Fibroblast of mammary gland (primary cell): Measurements from ENCODE around the gene DOCK1.

Experiments used
- DNase-seq: peaks from one replicate; pipeline ENCODE4 v3.0.0-alpha.2; 2010; ENCODE audit warnings: low read depth
- H3K4me3 ChIP-seq: 2 replicates; pipeline ENCODE4 v1.5.1; 2011; ENCODE audit warnings: low read depth, mild to moderate bottlenecking, low read length, moderate library complexity; ENCODE audit not compliant: control insufficient read depth
- TF ChIP-seq, protein P1 (sequence below): conservative IDR thresholded peaks from 2 replicates; pipeline ENCODE4 v1.5.1; 2011; ENCODE audit warnings: low read depth, low read length, inconsistent platforms; ENCODE audit not compliant: control insufficient read depth, insufficient read depth

DOCK1 gene

DNA sequence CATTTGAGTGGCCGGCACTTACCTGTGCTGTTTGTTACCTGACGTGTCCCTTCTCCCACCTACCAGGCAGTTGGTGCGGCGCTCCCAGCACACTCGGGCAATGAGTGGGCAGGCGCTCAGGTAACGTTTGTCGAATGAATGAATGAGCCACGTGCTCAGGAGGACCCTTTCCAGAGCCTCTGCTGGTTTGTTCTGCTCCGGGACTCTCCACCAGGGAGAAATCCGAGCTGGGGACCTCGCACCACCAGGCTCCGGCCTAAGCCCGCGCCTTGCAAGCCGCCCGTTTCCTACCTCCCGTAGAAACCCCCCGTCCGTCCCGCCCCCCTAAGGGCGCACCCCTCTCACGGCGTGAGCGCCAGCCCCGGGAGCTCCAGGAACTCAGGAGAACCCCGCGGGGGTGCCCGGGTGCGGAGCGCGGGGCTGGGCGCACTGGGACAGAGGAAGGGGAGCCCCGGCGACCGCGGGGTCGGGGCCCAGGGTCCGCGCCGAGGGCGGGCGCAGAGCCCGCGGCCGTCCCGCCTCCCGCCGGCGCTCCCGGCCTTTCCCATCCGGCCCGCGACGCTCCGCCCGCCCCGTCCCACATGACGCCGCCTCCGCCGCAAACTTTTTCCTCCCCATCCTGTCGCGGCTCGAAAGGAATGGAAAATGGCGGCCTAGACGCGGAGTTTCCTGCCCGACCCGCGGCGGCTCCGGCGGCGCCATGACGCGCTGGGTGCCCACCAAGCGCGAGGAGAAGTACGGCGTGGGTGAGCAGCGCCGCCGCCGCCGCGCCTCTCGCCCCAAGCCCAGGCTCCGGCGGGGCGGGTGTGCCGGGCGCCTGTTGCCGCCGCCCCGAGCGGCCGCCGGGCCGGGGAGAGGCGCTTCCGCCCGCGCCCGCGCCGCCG, at the start of gene DOCK1:
DOCK1 (plus strand) TSS at position 611 of the 884 bp plus-strand sequence; CDS start at position 701, 90 bp downstream.
- DNase-seq: peak; percentile 60
- peak within 1 kb of the TSS; percentile 69 for H3K4me3 ChIP-seq
- TF ChIP-seq, protein P1, sequence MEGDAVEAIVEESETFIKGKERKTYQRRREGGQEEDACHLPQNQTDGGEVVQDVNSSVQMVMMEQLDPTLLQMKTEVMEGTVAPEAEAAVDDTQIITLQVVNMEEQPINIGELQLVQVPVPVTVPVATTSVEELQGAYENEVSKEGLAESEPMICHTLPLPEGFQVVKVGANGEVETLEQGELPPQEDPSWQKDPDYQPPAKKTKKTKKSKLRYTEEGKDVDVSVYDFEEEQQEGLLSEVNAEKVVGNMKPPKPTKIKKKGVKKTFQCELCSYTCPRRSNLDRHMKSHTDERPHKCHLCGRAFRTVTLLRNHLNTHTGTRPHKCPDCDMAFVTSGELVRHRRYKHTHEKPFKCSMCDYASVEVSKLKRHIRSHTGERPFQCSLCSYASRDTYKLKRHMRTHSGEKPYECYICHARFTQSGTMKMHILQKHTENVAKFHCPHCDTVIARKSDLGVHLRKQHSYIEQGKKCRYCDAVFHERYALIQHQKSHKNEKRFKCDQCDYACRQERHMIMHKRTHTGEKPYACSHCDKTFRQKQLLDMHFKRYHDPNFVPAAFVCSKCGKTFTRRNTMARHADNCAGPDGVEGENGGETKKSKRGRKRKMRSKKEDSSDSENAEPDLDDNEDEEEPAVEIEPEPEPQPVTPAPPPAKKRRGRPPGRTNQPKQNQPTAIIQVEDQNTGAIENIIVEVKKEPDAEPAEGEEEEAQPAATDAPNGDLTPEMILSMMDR: no peak

DNA sequence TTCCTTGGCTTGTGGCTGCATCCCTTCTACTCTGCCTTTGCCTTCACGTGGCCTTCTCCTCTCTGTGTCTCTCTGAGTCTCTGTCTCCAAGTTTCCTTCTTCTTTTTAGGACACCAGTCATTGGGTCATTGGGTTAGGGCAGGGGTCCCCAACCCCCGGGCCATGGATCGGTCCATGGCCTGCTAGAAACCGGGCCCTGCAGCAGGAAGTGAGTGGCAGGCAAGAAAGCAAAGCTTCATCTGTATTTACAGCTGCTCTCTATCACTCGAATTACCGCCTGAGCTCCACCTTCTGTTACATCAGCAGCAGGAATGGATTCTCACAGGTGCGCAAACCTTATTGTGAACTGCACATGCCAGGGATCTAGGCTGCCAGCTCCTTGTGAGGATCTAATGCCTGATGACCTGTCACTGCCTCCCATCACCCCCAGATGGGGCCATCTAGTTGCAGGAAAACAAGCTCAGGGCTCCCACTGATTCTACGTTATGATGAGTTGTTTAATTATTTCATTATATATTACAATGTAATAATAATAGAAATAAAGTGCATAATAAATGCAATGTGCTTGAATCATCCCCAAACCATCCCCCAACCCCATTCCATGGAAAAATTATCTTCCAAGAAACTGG, 47.9 kb upstream of the DOCK1 start:
- no peak for DNase-seq
- no peak overlapping the region for H3K4me3 ChIP-seq
- TF ChIP-seq, protein P1: peak; percentile 2

DNA sequence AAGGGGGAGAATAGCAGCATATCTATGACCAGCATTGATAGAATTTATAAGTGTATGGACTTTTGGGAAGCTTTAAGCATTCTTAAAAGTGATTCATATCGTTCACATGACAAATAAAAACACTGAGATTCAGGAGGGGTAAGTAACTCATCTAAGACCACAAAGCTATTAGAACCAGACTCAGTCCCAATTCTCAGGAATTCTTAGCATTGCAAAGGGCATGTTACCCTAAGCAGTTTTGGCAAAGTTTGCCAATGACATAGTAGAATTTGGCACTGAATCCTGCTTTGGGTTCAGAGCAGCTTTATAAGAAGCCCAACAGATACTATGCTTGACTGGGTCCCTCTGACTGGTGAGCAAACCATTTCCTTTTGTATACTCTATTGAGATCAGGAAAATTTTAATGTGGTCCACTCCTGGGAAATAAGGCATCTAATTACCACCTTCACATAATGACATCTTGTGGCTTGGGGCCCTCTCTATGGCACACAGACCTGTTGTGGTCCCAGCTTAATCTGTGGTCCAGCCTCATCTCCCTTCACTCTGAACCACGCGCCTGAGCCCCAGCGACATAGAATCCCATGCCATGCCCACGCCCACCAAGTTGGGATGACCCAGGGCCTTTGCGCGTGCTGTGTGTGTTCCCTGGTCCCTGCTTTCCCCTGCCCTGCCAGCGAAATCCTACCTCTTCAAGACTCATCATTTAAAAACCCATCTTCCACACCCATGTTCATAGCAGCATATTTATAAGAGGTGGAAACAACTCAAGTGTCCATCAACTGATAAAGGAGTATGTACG, 37.5 kb upstream of the DOCK1 start:
- DNase-seq: peak; percentile 97

DNA sequence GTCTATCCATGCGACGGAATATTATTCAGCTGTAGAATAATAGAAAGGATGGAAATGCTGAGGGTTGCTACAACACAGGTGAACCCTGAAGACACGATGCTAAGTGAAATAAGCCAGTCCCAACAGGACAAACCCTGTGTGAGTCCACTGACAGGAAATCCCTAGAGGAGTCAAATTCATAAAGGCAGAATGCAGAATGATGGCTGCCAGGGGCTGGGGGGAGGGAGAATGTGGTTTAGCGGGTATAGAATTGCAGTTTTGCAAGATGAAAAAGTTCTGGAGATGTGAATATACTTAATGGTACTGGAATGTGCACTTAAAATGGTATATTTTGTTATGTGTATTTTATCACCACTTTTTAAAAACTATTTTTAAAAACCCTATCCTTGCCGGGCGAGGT, 36.9 kb upstream of the DOCK1 start:
- DNase-seq: no peak
- TF ChIP-seq, protein P1: no peak
- no peak overlapping the region for H3K4me3 ChIP-seq

More for the DNA sequence above, 37.5 kb upstream of the DOCK1 start:
- TF ChIP-seq, protein P1: no peak
- H3K4me3 ChIP-seq: no peak overlapping the region

DNA sequence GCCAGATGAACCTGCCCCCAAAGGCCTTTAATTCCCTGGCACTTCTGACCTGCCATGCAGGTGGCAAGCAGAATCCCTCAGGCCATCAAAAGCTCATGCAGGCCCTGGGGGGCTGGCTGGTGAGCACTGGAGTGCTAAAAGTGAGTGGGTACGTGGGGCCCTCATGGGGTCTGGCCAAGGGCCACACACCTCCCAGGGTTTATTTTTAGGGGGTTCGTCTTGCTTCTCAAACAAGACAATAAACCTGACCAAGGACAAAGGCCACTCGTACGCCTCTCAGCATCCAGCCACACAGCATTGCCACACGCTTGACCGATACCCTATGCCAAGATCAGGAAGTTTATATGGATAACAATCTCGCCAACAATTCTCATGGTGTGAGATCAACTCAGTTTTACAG, 33.1 kb upstream of the DOCK1 start:
- no peak for DNase-seq
- no peak overlapping the region for H3K4me3 ChIP-seq
- TF ChIP-seq, protein P1: no peak

DNA sequence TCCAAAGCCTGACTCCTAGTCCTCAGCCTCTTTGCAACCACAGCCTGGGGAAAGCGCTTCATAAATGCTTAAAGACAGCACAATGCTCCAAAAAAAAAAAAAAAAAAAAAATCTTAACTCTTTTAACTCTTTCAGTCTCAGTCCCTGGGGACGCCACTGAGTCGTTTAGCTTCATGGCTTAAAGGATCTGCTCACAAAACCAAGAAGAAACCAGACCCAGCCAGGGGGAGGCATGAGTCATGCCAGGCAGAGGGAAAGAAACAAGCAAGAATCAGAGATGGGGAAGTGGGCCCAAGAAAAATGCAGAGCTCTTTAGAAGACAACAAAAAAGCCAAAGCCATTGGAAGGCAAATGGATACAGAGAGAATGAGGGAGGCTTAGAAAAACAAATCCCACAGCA, 32.5 kb upstream of the DOCK1 start:
- no peak overlapping the region for H3K4me3 ChIP-seq
- TF ChIP-seq, protein P1: no peak

More for the DNA sequence above, 32.5 kb upstream of the DOCK1 start:
- DNase-seq: peak; percentile 29
